Central memory CD8-positive, alpha-beta T cell (primary cell): Measurements from ENCODE around the gene LHX6.

ENCODE experiments used
- ATAC-seq: fragments of 150-1000 bp; cut with Tn5 transposase; replicated peaks from 2 replicates; pipeline ENCODE4 v1.10.0; 2022; ENCODE audit warnings: mild to moderate bottlenecking, moderate FRiP score, moderate number of reproducible peaks; ENCODE audit not compliant: poor library complexity, severe bottlenecking; ENCODE audit errors: extremely low read depth
- DNase-seq, 2 donors: peaks; one replicate each; pipeline ENCODE4 v3.0.0; 2021; ENCODE audit warnings: low spot score in 2 of 2
- H3K27ac Mint-ChIP-seq: one replicate; pipeline ENCODE4 v1.8.0; 2022; ENCODE audit warnings: low read depth, mild to moderate bottlenecking, moderate library complexity, mixed read lengths
- H3K27me3 Mint-ChIP-seq: one replicate; pipeline ENCODE4 v1.8.0; 2022; ENCODE audit warnings: mixed read lengths
- H3K36me3 Mint-ChIP-seq: one replicate; pipeline ENCODE4 v1.8.0; 2022; ENCODE audit warnings: mild to moderate bottlenecking, moderate library complexity, mixed read lengths; ENCODE audit not compliant: insufficient read depth
- H3K4me1 Mint-ChIP-seq: one replicate; pipeline ENCODE4 v1.8.0; 2022; ENCODE audit warnings: mixed read lengths
- H3K4me3 Mint-ChIP-seq: one replicate; pipeline ENCODE4 v1.8.0; 2022; ENCODE audit warnings: mild to moderate bottlenecking, moderate library complexity, mixed read lengths
- H3K9me3 Mint-ChIP-seq: one replicate; pipeline ENCODE4 v1.8.0; 2022; ENCODE audit warnings: mixed read lengths

Gene LHX6

DNA sequence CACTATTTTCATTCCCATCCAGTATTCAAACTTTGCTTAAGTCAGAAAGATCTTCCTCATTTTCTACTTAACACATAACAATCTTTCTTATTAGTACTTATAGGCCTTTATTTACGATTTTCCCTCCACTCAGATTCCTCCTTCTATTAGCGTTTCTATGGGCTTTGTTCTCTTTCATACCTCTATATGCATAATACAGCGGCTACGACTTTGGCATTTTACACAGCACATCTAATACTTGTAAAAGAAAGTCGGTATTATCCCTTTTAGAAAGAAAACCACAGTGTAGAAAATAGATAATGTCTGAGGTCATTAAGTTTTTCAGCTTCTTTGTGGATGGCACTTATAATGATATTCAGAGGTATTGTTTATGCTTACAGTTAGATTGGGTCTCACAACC is 27.4 kb upstream of the LHX6 start:
- H3K27ac Mint-ChIP-seq = no peak overlapping the region
- no peak overlapping the region for H3K4me3 Mint-ChIP-seq
- H3K27me3 Mint-ChIP-seq = no peaks in the 10 kb centered on the region
- peaks cover 44% of the 10 kb centered on the region for H3K36me3 Mint-ChIP-seq
- no peak for ATAC-seq
- H3K9me3 Mint-ChIP-seq = no peaks in the 10 kb centered on the region
- no peak for DNase-seq
- peaks cover 37% of the 10 kb centered on the region for H3K4me1 Mint-ChIP-seq

GRCh38 chr9:122254761-122255160 is 26.0 kb upstream of the LHX6 start:
- Mint-ChIP-seq H3K4me3 (no peak overlapping the region), H3K4me1 (peaks cover 29% of the 10 kb centered on the region), H3K36me3 (peaks cover 41% of the 10 kb centered on the region), H3K9me3 (no peaks in the 10 kb centered on the region), H3K27me3 (no peaks in the 10 kb centered on the region), H3K27ac (no peak overlapping the region)
- ATAC-seq (no peak), DNase-seq (no peak)

- Mint-ChIP-seq H3K27me3 (no peaks in the 10 kb centered on the region), H3K36me3 (peaks cover 37% of the 10 kb centered on the region), H3K27ac (no peak overlapping the region), H3K4me3 (no peak overlapping the region), H3K9me3 (no peaks in the 10 kb centered on the region), H3K4me1 (peaks cover 28% of the 10 kb centered on the region)
- DNase-seq (no peak), ATAC-seq (no peak)
Measured at GRCh38 chr9:122252796-122253195, 24.0 kb upstream of the LHX6 start.

DNA sequence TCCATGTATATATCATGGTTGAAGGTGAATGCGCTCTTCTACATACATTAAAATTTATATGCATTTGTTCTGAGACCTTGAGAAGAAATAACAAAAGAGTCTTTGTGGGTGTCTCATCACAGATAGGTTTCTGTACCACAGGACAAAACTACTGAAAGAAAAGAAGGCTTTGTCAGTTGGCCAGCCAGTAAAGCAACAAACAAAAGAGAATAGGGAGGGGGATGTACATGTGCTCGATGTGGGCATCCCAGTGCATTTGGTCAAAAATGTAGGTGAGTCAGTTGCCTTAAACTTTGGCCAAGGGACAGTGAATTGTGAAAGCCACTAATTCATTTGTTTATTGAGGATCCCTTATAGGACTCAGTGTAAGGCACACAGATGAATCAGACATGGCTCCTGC is 22.6 kb upstream of the LHX6 start:
- Mint-ChIP-seq H3K36me3 (peaks cover 46% of the 10 kb centered on the region), H3K4me3 (no peak overlapping the region), H3K27me3 (no peaks in the 10 kb centered on the region), H3K27ac (peak overlapping the region; percentile 54), H3K9me3 (no peaks in the 10 kb centered on the region), H3K4me1 (peaks cover 22% of the 10 kb centered on the region)
- DNase-seq = no peak
- ATAC-seq = no peak

DNA sequence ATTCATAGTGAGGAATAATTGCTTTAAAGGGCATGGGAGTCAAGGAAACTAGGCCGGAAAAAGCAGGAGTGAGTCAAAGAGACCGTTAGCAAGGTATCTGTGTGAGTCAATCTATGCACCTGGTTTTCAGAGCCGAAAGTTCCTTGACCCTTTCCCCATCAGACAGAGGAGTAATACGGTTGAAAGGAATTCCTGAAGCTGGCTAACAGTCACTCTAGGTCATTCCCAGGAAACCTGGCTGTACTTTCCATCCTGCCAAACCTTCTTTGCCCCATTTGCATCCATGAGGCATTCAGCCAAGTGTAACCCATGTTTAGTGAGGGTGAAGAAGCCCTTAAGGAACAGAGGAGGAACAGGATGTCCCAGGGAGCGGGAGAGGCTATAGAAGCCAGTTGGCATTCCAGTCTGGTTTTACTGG is 19.7 kb upstream of the LHX6 start:
- H3K27me3 Mint-ChIP-seq = no peaks in the 10 kb centered on the region
- H3K4me1 Mint-ChIP-seq = peaks cover 12% of the 10 kb centered on the region
- H3K4me3 Mint-ChIP-seq = no peak overlapping the region
- ATAC-seq = no peak
- no peak for DNase-seq
- no peaks in the 10 kb centered on the region for H3K9me3 Mint-ChIP-seq
- H3K27ac Mint-ChIP-seq = no peak overlapping the region
- H3K36me3 Mint-ChIP-seq = peaks cover 57% of the 10 kb centered on the region

DNA sequence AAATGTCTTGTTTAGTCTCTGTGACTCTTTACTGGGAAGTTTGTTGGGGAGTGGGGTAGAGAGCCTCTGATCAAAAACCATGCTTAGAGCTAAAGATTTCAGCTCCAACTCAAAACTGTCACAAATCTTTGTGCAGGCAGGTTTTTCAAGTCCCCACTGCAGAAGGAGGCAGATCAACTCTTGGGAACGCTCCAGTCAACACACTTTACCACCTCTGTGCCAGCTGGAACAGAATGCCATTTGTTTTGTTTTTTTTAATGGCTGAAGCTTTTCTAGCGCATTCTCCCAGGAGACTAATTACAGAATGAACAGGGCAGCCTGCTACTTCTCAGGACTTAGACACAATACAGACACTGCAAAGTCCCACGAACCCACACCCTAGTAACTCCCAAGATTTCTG is 17.9 kb upstream of the LHX6 start:
- H3K9me3 Mint-ChIP-seq = no peaks in the 10 kb centered on the region
- H3K27ac Mint-ChIP-seq = no peak overlapping the region
- peaks cover 64% of the 10 kb centered on the region for H3K36me3 Mint-ChIP-seq
- no peak for DNase-seq
- no peaks in the 10 kb centered on the region for H3K4me1 Mint-ChIP-seq
- no peaks in the 10 kb centered on the region for H3K27me3 Mint-ChIP-seq
- no peak for ATAC-seq
- H3K4me3 Mint-ChIP-seq = no peak overlapping the region

DNA sequence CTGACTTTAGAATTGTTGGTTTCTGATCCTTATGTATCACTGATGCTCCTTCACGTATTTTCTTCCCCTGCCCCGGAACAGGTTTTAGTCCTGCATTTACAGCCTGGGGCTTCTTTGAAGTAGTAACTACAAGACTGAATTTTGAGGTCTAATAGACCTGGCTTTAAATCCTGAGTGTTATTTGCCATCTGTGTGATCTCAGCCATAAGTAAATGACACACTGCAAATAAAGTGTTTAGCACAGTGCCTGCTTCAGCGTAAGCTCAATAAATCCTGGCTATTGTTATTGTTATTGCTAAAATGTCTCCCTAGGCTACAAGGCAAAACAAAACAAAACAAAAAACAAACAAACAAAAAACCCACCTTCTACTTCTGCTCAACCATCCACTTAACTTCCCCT is 15.6 kb upstream of the LHX6 start:
- H3K27me3 Mint-ChIP-seq = no peaks in the 10 kb centered on the region
- no peaks in the 10 kb centered on the region for H3K4me1 Mint-ChIP-seq
- H3K27ac Mint-ChIP-seq = no peak overlapping the region
- DNase-seq = no peak
- H3K36me3 Mint-ChIP-seq = peaks cover 55% of the 10 kb centered on the region
- no peak for ATAC-seq
- H3K4me3 Mint-ChIP-seq = no peak overlapping the region
- no peaks in the 10 kb centered on the region for H3K9me3 Mint-ChIP-seq

DNA sequence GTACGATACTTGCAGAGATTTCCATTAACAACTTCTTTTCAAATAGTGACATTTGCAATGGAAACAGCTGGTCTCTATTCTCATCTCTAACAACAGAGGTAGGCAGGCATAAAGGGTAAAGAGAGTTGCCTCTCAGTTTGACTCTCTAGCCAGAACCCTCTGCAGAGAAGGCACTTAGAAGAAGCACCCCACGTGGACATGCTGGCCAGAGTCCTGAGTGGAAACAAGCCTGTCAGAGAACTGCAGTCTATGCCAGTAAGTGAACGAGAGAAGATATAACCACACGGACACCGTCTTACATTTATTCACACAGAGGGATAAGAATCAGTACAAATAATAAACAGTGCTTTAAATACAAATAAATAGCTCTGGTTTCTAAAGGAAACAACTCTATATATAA is 11.0 kb upstream of the LHX6 start:
- DNase-seq (no peak), ATAC-seq (no peak)
- Mint-ChIP-seq H3K36me3 (peaks cover 34% of the 10 kb centered on the region), H3K27ac (no peak overlapping the region), H3K4me3 (no peak overlapping the region), H3K9me3 (no peaks in the 10 kb centered on the region), H3K27me3 (no peaks in the 10 kb centered on the region), H3K4me1 (no peaks in the 10 kb centered on the region)

DNA sequence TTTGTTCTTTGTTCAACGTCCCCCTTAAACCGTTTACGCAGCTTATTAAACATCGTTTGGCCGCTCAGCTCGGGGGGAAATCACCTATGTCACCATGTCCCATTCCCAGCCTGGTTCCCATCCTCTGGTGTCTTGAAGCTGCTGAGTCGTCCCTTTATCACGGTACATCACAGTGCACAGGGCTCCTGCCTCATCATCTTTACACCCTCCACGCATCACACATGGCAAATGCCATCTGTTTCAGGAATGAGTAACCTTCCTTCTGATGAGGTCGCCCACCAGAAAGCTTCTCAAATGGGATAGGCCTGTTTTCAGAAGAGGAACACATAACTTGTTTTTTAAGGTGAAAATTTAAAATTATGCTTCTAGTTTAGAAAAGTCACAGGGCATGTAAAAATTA is 7.9 kb upstream of the LHX6 start:
- Mint-ChIP-seq H3K4me1 (no peaks in the 10 kb centered on the region), H3K4me3 (no peak overlapping the region), H3K27me3 (no peaks in the 10 kb centered on the region), H3K9me3 (no peaks in the 10 kb centered on the region), H3K36me3 (peaks cover 14% of the 10 kb centered on the region), H3K27ac (no peak overlapping the region)
- no peak for DNase-seq
- no peak for ATAC-seq

DNA sequence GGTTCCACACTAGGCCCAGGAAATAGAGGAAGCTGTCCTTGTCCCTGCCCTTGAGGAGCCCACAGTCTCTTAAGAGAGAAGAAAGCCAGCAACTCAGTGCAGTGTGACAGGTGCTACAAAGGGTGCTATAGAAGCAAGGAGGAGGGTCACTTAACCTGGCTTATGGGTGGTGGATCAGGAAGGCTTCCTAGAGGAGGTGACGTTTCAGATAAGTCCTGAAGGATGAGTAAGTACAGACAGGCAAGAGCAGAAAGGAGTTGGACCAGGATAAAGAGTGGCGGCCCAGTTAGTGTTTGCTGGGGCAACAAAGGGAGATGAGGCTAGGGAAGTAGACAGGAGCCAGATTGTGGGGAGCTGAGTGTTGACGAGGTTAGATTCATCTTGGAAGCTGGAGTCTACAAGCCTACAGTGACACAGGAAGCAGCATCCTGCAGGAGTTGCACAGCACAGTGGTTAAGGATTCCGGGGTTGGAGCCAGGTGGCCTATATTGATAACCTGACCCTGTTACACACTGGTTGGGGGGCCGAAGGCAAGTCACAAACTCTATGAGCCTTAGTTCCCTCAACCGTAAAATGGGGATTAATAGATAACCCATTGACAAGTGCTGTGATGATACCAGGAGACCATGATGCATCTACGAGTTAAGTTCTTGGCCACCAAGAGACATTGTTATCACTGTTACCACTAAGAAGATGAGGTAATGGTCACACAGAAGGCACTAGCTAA is 5.4 kb upstream of the LHX6 start:
- H3K36me3 Mint-ChIP-seq = peaks cover 5% of the 10 kb centered on the region
- no peaks in the 10 kb centered on the region for H3K27me3 Mint-ChIP-seq
- no peak overlapping the region for H3K4me3 Mint-ChIP-seq
- no peak for DNase-seq
- no peaks in the 10 kb centered on the region for H3K4me1 Mint-ChIP-seq
- ATAC-seq = no peak
- no peaks in the 10 kb centered on the region for H3K9me3 Mint-ChIP-seq
- H3K27ac Mint-ChIP-seq = no peak overlapping the region

DNA sequence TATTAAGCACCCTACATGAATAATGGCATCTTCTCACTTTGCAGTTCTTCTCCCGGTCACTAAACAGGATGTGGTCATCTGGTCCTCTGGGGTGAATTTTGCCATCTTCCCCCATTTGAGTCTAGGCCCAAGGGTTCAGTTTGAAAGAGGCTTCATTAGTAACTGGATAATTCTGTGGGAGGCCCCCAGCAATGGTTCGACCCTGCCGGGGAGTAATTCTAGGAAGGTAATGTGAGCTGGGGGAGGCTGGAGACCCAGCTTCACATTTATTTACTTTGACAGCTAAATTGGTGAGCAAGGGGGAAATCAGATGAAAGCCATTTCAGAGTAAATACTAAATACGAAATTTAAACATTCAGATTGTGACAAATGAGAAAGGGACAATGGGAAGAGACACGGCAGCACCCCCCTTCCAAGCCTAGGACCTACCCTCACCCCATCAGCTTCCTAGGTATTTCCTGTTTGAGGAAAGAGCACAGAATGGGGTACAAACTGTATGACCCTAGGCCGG is 4.1 kb upstream of the LHX6 start:
- Mint-ChIP-seq H3K27ac (no peak overlapping the region), H3K9me3 (no peaks in the 10 kb centered on the region), H3K4me1 (no peaks in the 10 kb centered on the region), H3K4me3 (no peak overlapping the region), H3K27me3 (no peaks in the 10 kb centered on the region), H3K36me3 (no peaks in the 10 kb centered on the region)
- ATAC-seq = no peak
- no peak for DNase-seq

DNA sequence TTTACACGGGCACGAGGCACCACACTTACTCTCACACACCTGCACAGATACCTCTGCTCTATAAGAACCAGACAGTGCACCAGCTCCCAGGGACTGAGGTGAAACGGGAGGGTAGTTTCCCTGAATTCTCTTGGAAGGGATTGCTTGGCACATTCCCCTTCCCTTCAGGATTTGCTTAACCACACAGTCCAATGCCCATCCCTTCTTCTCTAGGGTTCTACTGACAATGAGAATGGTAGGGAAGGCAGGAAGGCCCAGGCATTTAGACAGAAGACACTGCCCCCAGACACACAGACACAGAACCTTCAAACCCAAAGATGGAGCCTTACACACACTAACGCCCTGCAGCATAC is 704 bp upstream of the LHX6 start:
- no peak for ATAC-seq
- Mint-ChIP-seq H3K27me3 (peaks cover 23% of the 10 kb centered on the region), H3K36me3 (no peaks in the 10 kb centered on the region), H3K27ac (no peak overlapping the region), H3K4me1 (no peaks in the 10 kb centered on the region), H3K4me3 (no peak overlapping the region), H3K9me3 (no peaks in the 10 kb centered on the region)
- peak in 1 of 2 donors; percentile 3 for DNase-seq

- Mint-ChIP-seq H3K4me3 (peak overlapping the region; percentile 28), H3K4me1 (no peaks in the 10 kb centered on the region), H3K27me3 (peaks cover 36% of the 10 kb centered on the region), H3K36me3 (no peaks in the 10 kb centered on the region), H3K9me3 (no peaks in the 10 kb centered on the region), H3K27ac (no peak overlapping the region)
- no peak for ATAC-seq
- peak in 1 of 2 donors; percentile 0 for DNase-seq
Measured at GRCh38 chr9:122228191-122228567, 578 bp downstream of the LHX6 start.

DNA sequence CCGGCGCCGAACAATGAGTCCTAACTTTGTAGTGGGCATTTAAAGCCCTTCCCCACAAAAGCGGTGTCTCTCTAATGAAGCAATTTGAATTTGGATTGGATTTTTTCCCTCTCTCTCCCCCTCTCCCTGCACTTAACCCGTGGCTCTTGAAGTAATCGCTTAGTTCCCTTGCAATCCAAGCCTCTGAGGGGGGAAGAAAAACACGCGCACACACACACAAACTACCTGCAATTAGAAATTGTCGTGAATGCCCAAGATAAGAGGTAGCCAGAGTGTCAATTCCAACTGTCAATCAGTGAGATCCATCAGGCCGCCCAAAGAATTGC is 1.2 kb downstream of the LHX6 start:
- H3K27ac Mint-ChIP-seq = no peak overlapping the region
- no peaks in the 10 kb centered on the region for H3K9me3 Mint-ChIP-seq
- ATAC-seq (no peak), DNase-seq (no peak)
- peaks cover 42% of the 10 kb centered on the region for H3K27me3 Mint-ChIP-seq
- H3K4me3 Mint-ChIP-seq = no peak overlapping the region
- H3K4me1 Mint-ChIP-seq = peaks cover 5% of the 10 kb centered on the region
- no peaks in the 10 kb centered on the region for H3K36me3 Mint-ChIP-seq
